ENCODE results near the gene LTBP1.
A peak's percentile ranks its signal among the peaks of the same experiment; 100 is the strongest.
"Not testable (repeated sequence)": the region's sequence is repeated elsewhere in the genome, so short reads cannot be mapped to it uniquely, and the experiment has no call there.

Gene LTBP1

DNA sequence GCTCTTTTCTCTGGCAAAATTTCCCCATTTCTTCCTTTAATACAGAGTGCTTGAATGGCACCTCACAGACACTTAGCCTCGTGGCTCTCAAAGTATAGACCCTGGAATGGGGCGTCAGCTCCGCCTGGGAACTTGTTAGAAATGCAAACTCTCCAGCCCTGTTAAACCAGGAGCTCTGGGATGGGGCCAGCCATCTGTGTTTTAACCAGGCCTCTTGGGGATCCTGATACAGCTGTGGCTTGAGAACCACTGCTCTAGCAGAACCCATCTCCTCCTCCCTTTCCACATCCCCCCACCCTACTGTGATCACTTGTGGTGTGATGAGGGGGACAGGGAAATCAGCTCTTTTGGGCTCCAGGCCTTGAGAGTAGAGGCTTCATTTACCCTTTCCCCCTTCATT, 15.9 kb downstream of the LTBP1 start:
- Mint-ChIP-seq H3K36me3 (ENCODE audit: low read depth) (peaks cover 4% of the 10 kb centered on the region), H3K4me1 (peaks cover 25% of the 10 kb centered on the region), H3K27ac (peak overlapping the region in 1 of 3 experiments; percentile 17), H3K27me3 (ENCODE audit: low read depth) (no peaks in the 10 kb centered on the region), H3K9me3 (no peaks in the 10 kb centered on the region), H3K4me3 (no peak overlapping the region)
- TF ChIP-seq, protein P1, sequence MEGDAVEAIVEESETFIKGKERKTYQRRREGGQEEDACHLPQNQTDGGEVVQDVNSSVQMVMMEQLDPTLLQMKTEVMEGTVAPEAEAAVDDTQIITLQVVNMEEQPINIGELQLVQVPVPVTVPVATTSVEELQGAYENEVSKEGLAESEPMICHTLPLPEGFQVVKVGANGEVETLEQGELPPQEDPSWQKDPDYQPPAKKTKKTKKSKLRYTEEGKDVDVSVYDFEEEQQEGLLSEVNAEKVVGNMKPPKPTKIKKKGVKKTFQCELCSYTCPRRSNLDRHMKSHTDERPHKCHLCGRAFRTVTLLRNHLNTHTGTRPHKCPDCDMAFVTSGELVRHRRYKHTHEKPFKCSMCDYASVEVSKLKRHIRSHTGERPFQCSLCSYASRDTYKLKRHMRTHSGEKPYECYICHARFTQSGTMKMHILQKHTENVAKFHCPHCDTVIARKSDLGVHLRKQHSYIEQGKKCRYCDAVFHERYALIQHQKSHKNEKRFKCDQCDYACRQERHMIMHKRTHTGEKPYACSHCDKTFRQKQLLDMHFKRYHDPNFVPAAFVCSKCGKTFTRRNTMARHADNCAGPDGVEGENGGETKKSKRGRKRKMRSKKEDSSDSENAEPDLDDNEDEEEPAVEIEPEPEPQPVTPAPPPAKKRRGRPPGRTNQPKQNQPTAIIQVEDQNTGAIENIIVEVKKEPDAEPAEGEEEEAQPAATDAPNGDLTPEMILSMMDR (IDR thresholded peaks at IDR 0.05; ENCODE audit: unreplicated experiment in 3 of 3): no peak

DNA sequence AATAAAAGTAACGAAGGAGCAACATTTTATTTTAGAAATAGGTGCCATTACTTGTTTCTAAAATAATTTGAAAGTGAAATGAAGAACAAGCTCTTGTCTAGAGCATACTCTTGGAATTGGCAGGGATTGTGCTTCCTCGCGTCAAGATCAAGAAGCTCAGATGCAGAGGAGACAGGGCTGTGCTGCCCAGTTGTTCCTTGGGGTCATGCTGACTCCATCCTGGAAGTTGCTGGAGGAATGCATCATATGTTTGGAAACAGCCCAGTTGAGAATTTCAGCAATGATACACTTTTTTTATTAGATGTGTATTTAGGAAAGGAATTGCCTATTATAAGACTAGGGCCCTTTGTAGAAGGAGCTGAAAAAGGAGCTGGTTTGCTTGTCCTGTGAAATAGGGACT, 17.2 kb downstream of the LTBP1 start:
- H3K4me3 Mint-ChIP-seq: no peak overlapping the region
- TF ChIP-seq, protein P1 (IDR thresholded peaks at IDR 0.05; ENCODE audit: unreplicated experiment in 3 of 3): no peak
- H3K4me1 Mint-ChIP-seq: peaks cover 20% of the 10 kb centered on the region
- no peaks in the 10 kb centered on the region for H3K27me3 Mint-ChIP-seq (ENCODE audit: low read depth)
- no peaks in the 10 kb centered on the region for H3K9me3 Mint-ChIP-seq
- no peak overlapping the region for H3K27ac Mint-ChIP-seq
- peaks cover 4% of the 10 kb centered on the region for H3K36me3 Mint-ChIP-seq (ENCODE audit: low read depth)

DNA sequence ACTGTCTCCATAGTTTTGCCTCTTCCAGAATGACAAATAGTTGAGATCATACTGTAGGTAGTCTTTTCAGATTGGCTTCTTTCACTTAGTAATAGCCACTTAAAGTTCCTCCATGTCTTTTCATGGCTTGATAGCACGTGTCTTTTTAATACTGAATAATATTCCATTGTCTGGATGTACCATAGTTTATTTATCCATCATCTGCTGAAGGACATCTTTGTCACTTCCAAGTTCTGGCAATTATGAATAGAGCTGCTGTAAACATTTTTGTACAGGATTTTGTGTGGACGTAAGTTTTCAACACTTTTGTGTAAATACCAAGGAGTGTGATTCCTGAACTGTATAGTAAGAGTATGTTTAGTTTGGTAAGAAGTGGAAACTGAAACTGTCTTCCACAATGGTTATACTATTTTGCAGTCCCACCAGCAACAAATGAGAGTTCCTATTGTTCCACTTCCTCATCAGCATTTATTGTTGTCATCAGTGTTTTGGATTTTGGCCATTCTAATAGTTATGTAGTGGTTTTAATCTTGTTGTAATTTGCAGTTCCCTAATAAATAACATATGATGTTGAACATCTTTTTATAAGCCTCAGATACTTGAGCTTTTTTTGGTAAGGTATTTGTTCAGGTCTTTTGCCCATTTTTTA, 18.9 kb downstream of the LTBP1 start:
- H3K27me3 Mint-ChIP-seq (ENCODE audit: low read depth): no peaks in the 10 kb centered on the region
- peaks cover 9% of the 10 kb centered on the region for H3K9me3 Mint-ChIP-seq
- H3K4me1 Mint-ChIP-seq: peaks cover 17% of the 10 kb centered on the region
- H3K36me3 Mint-ChIP-seq (ENCODE audit: low read depth): peaks cover 9% of the 10 kb centered on the region
- H3K4me3 Mint-ChIP-seq: no peak overlapping the region
- TF ChIP-seq, protein P1 (IDR thresholded peaks at IDR 0.05; ENCODE audit: unreplicated experiment in 3 of 3): no peak
- H3K27ac Mint-ChIP-seq: no peak overlapping the region

DNA sequence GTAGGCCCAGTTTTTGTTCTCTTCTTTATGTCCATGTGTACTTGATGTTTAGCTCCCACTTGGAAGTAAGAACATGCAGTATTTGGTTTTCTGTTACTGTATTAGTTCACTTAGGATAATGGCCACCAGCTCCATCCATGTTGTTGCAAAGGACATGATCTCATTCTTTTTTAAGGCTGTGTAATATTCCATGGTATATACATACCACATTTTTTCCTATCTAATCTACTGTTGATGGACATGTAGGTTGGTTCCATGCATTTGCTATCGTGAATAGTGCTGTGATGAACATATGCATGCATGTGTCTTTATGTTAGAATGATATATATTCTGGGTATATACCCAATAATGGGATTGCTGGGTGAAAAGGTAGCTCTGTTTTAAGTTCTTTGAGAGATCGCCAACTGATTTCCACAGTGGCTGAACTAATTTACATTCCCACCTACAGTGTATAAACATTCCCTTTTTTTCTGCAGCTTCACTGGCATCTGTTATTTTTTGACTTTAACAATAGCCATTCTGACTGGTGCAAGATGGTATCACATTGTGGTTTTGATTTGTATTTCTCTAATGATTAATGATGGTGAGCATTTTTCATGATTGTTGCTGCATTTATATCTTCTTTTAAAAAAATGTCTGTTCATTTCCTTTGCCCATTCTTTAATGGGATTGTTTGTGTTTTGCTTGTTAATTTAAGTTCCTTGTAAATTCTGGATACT, 22.9 kb downstream of the LTBP1 start:
- H3K9me3 Mint-ChIP-seq: peaks cover 46% of the 10 kb centered on the region
- no peak overlapping the region for H3K4me3 Mint-ChIP-seq
- no peak overlapping the region for H3K27ac Mint-ChIP-seq
- peaks cover 4% of the 10 kb centered on the region for H3K4me1 Mint-ChIP-seq
- peaks cover 24% of the 10 kb centered on the region for H3K36me3 Mint-ChIP-seq (ENCODE audit: low read depth)
- no peaks in the 10 kb centered on the region for H3K27me3 Mint-ChIP-seq (ENCODE audit: low read depth)
- TF ChIP-seq, protein P1 (IDR thresholded peaks at IDR 0.05; ENCODE audit: unreplicated experiment in 3 of 3): no peak

DNA sequence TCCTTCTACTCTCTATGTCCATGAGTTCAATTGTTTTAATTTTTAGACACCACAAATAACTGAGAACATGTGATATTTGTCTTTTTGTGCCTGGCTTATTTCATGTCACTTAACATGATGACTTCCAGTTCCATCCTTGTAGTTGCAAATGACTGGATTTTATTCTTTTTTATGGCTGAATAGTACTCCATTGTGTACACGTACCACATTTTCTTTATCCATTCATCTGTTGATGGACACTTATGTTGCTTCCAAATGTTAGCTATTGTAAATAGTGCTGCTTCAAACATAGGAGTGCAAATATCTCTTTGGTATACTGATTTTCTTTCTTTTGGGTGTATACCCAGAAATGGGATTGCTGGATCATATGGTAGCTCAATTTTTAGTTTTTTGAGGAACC, 27.0 kb downstream of the LTBP1 start:
- not testable (repeated sequence) for H3K4me3 Mint-ChIP-seq; H3K4me1 Mint-ChIP-seq; H3K27ac Mint-ChIP-seq; H3K27me3 Mint-ChIP-seq (ENCODE audit: low read depth)
- Mint-ChIP-seq H3K36me3 (ENCODE audit: low read depth) (peaks cover 48% of the 10 kb centered on the region), H3K9me3 (peaks cover 78% of the 10 kb centered on the region)

DNA sequence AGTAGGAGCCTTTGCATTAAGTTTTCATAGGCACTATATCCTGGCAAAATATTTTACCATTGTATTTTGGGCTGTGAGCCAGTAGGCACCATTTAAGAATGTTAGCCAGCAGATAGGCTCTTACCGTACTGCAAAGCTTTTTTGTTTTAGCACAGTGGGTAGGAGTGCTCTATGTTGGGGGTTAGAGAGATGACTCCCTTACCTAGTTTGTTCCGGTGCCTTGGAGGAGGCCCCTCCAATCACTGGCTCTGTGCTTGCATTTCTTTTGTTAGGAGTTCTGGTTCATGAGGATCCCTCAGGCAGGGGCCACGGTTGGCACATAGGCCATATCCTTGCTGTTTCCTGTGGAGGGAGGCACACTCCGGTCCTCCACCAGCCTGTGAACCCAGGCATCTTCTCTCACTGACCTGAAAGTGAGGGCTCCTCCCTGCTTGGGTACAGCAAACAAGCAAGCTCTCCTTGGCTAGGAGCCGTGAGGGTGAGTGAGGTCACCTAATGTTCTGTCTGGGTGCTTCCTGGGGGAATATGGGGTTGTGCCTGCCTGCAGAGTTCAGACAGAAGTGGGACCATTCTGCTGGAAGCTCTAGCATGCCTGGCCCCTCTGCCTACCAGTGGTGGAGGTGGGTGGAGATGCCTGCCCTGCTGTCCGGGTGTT, 29.8 kb downstream of the LTBP1 start:
- TF ChIP-seq, protein P1 (IDR thresholded peaks at IDR 0.05; ENCODE audit: unreplicated experiment in 3 of 3): no peak
- no peak overlapping the region for H3K27ac Mint-ChIP-seq
- H3K4me3 Mint-ChIP-seq: no peak overlapping the region
- peaks cover 53% of the 10 kb centered on the region for H3K36me3 Mint-ChIP-seq (ENCODE audit: low read depth)
- H3K27me3 Mint-ChIP-seq (ENCODE audit: low read depth): no peaks in the 10 kb centered on the region
- H3K4me1 Mint-ChIP-seq: no peaks in the 10 kb centered on the region
- peaks cover 80% of the 10 kb centered on the region for H3K9me3 Mint-ChIP-seq

Measured in nephron (organoid).